Activated CD4-positive, alpha-beta T cell treated with anti-CD3 and anti-CD28 coated beads for 36 hours (primary cell): ENCODE data around the gene GNB1. TPM values are rescaled to one million over a fixed set of nuclear protein-coding genes. Genes with fewer than 3 reads are reported as not detected.

ENCODE experiments used
- ATAC-seq: fragments of 200-7000 bp; cut with Tn5 transposase; one replicate; pipeline ENCODE4 v1.10.0; 2021; ENCODE audit warnings: mild to moderate bottlenecking, moderate library complexity
- CTCF ChIA-PET: fragments of 350-600 bp; sonication (Branson Sonifier 250); formaldehyde crosslinking; loops from one replicate; lab custom pipeline; 2021; ENCODE audit warnings: antibody characterized with exemption; lab: Charles Lee
- POLR2A ChIA-PET: fragments of 350-600 bp; sonication (Branson Sonifier 250); formaldehyde crosslinking; loops from one replicate; lab custom pipeline; 2021; ENCODE audit warnings: antibody characterized with exemption, inconsistent platforms; lab: Charles Lee
- DNase-seq: peaks from one replicate; pipeline ENCODE4 v3.0.0-alpha.2; 2020
- H3K27ac Mint-ChIP-seq: one replicate; pipeline ENCODE4 v1.8.0; 2021; ENCODE audit warnings: mixed read lengths
- H3K27me3 Mint-ChIP-seq: one replicate; pipeline ENCODE4 v1.8.0; 2021; ENCODE audit warnings: mixed read lengths
- H3K36me3 Mint-ChIP-seq: one replicate; pipeline ENCODE4 v1.8.0; 2021; ENCODE audit warnings: low read depth, mixed read lengths
- H3K4me1 Mint-ChIP-seq: one replicate; pipeline ENCODE4 v1.8.0; 2021; ENCODE audit warnings: mixed read lengths
- H3K4me3 Mint-ChIP-seq: one replicate; pipeline ENCODE4 v1.8.0; 2021; ENCODE audit warnings: mild to moderate bottlenecking, moderate library complexity, mixed read lengths
- H3K9me3 Mint-ChIP-seq: one replicate; pipeline ENCODE4 v1.8.0; 2021; ENCODE audit warnings: low read depth, mixed read lengths
- intact Hi-C, 2 experiments: fragments of 100-400 bp; cut with DNase I in 1 of 2; cut with micrococcal nuclease in 1 of 2; formaldehyde crosslinking; loops; one replicate each; pipeline versions ENCODE4 v1.14.2 to v1.15.1; 2022 to 2024; cut with DNase I, micrococcal nuclease
- total RNA-seq, 2 experiments: library from RNA; stranded (reverse); gene quantifications; one replicate each; pipeline ENCODE4 v1.2.3, GENCODE V29; 2021

Gene GNB1
- total RNA-seq, 2 experiments from 2014 or later = 347 to 669 TPM

DNA sequence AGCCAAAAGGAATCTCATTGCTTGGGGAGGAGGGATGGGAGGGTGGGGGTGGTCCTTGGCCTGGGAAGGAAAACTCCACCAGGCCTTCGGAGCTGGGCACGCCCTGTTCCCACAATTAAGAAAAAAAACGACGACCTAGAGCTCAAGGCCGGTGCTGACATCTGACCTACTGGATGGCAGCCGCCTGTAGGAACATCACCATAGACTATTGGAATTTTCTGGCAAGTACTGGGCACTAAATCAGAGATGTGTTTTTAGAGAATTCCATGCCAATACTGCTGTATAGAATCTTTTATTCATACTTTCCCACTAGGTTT, 113.3 kb downstream of the GNB1 start:
- Mint-ChIP-seq H3K27ac (peak overlapping the region; percentile 83), H3K4me1 (peaks cover 56% of the 10 kb centered on the region), H3K27me3 (no peaks in the 10 kb centered on the region), H3K36me3 (peaks cover 8% of the 10 kb centered on the region), H3K9me3 (no peaks in the 10 kb centered on the region), H3K4me3 (peak overlapping the region; percentile 78)
- ChIA-PET POLR2A (interaction anchor here (0.8 kb wide), 1 partner anchor 128 kb away, joined by 3 read pairs; no protein-coding TSS in a partner anchor), CTCF (interaction anchor here (0.9 to 1.4 kb wide), 3 partner anchors 31 to 131 kb away, joined by 4 to 5 read pairs (median 4); no protein-coding TSS in a partner anchor)
- intact Hi-C loops = no loop called here
- DNase-seq (no peak), ATAC-seq (no peak)

DNA sequence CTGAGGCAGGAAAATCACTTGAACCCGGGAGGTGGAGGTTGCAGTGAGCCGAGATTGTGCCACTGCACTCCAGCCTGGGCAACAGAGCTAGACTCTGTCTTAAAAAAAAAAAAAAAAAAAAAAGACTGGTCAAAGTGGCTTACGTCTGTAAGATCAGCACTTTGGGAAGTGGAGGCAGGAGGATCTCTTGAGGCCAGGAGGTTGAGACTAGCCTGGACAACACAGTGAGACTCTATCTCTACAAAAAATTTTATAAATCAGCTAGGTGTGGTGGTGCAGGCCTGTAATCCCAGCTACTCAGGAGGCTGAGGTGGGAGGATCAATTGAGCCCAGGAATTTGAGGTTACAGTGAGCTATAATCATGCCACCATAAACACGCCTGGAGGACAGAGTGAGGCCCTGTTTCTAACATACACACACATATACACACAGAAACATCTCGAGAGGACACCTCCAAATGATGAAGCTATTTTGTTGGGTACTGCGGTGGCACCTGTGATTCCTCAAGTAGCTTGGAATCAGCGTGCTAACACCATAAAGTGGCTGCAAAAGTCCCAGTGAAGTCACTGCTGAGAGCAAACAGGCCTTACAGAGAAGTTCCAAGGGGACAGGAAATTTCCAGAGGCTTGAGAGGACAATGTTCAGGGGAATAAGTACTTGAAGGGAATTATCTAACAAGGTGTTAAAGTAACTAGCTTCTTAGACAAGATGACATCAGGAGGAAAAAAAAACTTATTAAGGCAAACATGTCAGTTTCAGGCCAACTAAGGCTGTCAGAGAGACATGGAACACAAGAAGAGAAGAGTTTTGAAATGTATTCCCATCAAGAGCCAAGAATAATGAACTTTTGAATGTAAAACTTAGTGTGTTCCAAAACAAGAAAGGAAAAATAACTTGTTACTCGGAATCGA, 114.0 kb downstream of the GNB1 start:
- H3K36me3 Mint-ChIP-seq = peaks cover 14% of the 10 kb centered on the region
- no peak for DNase-seq
- peak overlapping the region; percentile 83 for H3K27ac Mint-ChIP-seq
- peaks cover 56% of the 10 kb centered on the region for H3K4me1 Mint-ChIP-seq
- ChIA-PET CTCF (interaction anchor here (0.6 to 1.4 kb wide), 5 partner anchors 32 to 603 kb away, joined by 3 to 5 read pairs (median 4); partner anchors contain the start of gene TTLL10), POLR2A (interaction anchor here (0.5 to 0.8 kb wide), 4 partner anchors 11 to 398 kb away, joined by 3 to 4 read pairs (median 3); no protein-coding TSS in a partner anchor)
- ATAC-seq = no peak
- H3K27me3 Mint-ChIP-seq = no peaks in the 10 kb centered on the region
- intact Hi-C loops = no loop called here
- peak overlapping the region; percentile 78 for H3K4me3 Mint-ChIP-seq
- H3K9me3 Mint-ChIP-seq = no peaks in the 10 kb centered on the region

DNA sequence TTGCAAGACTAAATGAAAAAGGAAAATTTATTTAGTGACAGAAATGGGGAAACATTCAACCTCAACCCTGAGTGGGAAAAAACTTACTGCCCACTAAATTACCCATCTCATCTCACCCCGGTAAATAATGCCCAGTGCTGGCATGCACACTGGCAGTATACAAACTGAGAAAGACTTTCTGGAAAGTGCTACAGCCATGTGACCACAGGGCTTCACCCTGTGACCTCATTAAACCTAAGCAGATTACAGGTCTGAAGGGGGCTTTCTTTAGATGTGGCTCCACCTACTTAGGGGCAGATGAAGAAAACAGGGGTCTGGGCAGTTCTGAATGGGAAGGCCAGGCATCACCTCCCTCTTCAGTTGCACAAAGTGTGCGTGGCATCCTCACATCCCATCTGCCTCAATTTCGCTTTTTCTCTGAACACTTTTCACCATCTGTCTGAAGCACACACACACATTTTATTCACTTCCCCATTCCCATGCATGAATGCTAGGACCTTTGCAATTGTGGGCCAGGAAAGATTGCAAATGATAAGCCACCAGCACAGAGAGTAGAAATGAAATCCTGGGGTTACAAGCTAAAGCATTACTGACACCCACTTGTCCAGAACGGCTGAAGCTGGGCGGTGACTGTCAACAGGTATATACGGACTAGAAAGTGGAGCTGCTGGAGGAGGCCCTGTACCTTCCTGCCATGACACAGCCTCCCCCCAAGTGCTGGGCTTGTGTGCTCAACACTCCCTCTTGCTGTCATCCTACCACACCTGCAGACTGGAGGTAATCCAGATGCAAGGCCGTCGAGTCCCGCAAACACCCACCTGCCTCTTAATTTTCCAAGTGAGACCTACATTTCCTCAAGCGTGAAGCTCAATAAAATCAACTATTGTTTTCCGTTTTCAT, 115.3 kb downstream of the GNB1 start:
- DNase-seq (no peak), ATAC-seq (no peak)
- Mint-ChIP-seq H3K36me3 (peaks cover 24% of the 10 kb centered on the region), H3K27me3 (no peaks in the 10 kb centered on the region), H3K27ac (peak overlapping the region; percentile 56), H3K4me1 (peaks cover 42% of the 10 kb centered on the region), H3K4me3 (peak overlapping the region; percentile 27), H3K9me3 (peaks cover 5% of the 10 kb centered on the region)
- POLR2A ChIA-PET = interaction anchor here (0.6 kb wide), 1 partner anchor 399 kb away, joined by 4 read pairs; no protein-coding TSS in a partner anchor
- intact Hi-C loops = no loop called here
- CTCF ChIA-PET = interaction anchor here (0.6 kb wide), 1 partner anchor 41 kb away, joined by 3 read pairs; no protein-coding TSS in a partner anchor

DNA sequence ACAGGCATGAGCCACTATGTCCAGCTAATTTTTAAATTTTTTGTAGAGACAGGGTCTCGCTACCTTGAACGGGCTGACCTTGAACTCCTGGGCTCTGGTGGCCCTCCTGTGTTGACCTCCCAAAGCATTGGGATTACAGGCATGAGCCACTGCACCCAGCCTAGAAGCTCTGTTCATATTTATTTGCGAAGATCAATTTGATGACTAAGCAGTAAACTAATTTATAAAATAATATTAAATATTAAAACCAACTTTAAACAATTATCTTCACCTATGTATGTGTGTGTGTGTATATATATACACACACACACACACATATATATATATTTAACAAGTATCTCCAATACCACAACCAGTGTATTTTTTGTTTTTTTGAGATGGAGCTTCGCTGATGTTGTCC, 117.0 kb downstream of the GNB1 start:
- peaks cover 25% of the 10 kb centered on the region for H3K4me1 Mint-ChIP-seq
- CTCF ChIA-PET = no interaction called here
- no peaks in the 10 kb centered on the region for H3K27me3 Mint-ChIP-seq
- intact Hi-C loops = no loop called here
- peaks cover 33% of the 10 kb centered on the region for H3K36me3 Mint-ChIP-seq
- no peak for ATAC-seq
- H3K9me3 Mint-ChIP-seq = peaks cover 5% of the 10 kb centered on the region
- POLR2A ChIA-PET = interaction anchor here (0.6 kb wide), 1 partner anchor 12 kb away, joined by 3 read pairs; no protein-coding TSS in a partner anchor
- DNase-seq = no peak
- H3K4me3 Mint-ChIP-seq = no peak overlapping the region
- no peak overlapping the region for H3K27ac Mint-ChIP-seq

DNA sequence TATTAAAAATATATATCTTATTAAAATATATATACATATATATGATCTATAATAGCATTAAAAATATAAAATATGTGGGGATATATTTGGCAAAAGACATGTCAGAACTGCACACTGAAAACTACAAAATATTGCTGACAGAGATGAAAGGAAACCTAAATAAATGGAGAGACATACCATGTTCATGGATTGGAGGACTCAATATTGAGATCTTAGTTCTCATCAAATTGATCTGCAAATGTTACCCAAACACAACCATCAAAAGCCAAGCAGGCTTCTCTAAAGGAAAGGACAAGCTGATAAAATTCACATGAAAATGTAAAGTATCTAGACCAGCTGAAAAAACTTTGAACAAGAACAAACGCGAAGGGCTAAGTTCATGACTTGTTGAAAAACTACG, 119.8 kb downstream of the GNB1 start:
- H3K9me3 Mint-ChIP-seq = peaks cover 5% of the 10 kb centered on the region
- POLR2A ChIA-PET = no interaction called here

DNA sequence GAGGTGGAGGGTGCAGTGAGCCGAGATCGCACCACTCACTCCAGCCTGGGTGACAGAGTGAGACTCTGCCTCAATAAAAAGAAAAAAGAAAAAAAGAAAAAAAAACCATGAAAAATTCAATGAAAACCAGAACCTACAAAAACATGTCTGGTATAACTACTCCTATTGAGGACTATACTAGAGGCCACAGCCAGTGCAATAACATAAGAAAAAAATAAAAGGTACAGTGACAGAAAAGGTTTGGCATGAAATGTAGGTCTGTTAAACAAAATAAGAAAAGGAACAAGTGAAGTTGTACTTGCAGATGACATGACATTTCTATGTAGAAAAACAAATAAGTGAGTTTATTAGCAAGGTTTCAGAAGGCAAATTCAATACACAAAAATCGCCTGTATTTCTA, 120.8 kb downstream of the GNB1 start:
- no peak for ATAC-seq
- CTCF ChIA-PET = no interaction called here
- no peak overlapping the region for H3K27ac Mint-ChIP-seq

More for the DNA sequence above, 119.8 kb downstream of the GNB1 start:
- Mint-ChIP-seq H3K36me3 (peaks cover 42% of the 10 kb centered on the region), H3K27me3 (no peaks in the 10 kb centered on the region), H3K27ac (no peak overlapping the region), H3K4me3 (no peak overlapping the region), H3K4me1 (peaks cover 14% of the 10 kb centered on the region)
- CTCF ChIA-PET = no interaction called here
- intact Hi-C loops = no loop called here
- DNase-seq = no peak
- ATAC-seq = no peak

DNA sequence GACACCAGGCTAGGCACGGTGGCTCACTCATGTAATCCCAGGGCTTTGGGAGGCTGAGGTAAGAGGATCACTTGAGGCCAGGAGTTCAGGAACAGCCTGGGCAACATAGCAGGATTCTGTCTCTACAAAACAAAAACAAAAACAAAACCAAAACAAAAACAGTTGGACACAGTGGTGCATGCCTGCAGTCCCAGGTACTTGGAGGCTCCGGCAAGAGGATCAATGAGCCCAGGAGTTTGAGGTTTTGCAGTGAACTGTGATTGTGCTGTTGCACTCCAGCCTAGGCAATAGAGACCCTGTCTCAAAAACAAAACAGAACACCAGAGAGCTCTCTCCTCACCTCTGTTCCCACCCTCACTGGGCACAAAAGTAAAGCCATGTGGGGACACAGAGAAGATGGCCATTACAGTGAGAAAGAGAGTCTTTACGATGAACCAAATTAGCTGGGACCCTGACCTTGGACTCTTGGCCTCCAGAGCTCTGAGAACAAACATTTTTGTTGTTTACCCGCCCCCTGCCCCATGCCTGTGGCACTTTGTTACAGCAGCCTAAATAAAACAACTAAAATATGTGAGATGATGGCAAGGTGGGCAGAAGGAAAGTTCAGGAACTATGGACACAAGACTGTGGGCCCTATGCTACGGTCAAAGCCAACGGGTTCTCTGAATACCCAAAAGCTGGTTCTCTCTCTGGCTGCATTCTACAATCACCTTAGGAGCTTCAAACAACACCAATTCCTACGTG, 122.5 kb downstream of the GNB1 start:
- POLR2A ChIA-PET = no interaction called here
- CTCF ChIA-PET = no interaction called here
- Mint-ChIP-seq H3K27ac (no peak overlapping the region), H3K27me3 (no peaks in the 10 kb centered on the region), H3K4me1 (no peaks in the 10 kb centered on the region), H3K9me3 (peaks cover 5% of the 10 kb centered on the region), H3K36me3 (peaks cover 39% of the 10 kb centered on the region), H3K4me3 (no peak overlapping the region)
- DNase-seq = no peak
- ATAC-seq = no peak
- intact Hi-C loops = no loop called here

More for the DNA sequence above, 120.8 kb downstream of the GNB1 start:
- peaks cover 39% of the 10 kb centered on the region for H3K36me3 Mint-ChIP-seq
- H3K9me3 Mint-ChIP-seq = peaks cover 5% of the 10 kb centered on the region
- no peaks in the 10 kb centered on the region for H3K27me3 Mint-ChIP-seq
- DNase-seq = no peak
- H3K4me1 Mint-ChIP-seq = peaks cover 4% of the 10 kb centered on the region
- intact Hi-C loops = no loop called here
- POLR2A ChIA-PET = no interaction called here
- H3K4me3 Mint-ChIP-seq = no peak overlapping the region

DNA sequence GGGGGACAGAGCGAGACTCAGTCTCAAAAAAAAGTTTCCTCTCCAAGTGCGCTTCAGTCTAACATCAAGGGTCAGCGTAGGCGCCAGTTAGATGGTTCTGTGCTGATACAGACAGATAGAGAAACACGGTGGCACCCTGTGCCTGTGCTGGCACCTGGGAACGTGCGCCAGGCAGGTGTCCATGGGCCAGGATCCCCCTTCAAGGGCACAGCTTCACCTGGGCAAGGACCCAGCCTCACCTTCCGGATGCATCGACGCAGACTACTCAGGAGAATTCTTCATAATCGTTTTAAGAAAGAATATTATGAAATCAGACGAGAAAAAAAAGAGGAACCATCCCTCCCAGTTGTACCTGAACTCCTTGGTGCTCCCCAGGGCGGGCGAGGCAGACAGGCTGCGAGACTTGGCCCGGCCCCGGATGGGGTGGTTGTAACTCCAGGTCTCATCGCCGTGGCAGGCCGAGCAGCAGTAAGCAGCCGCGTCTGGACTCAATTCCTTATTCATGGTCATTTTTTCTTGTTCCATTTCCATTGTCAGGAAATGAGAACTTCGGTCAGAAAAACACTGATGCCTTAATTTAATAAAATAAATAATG, 125.9 kb downstream of the GNB1 start:
- intact Hi-C loops = no loop called here
- ATAC-seq (no peak), DNase-seq (no peak)
- H3K4me3 Mint-ChIP-seq = no peak overlapping the region
- H3K27me3 Mint-ChIP-seq = no peaks in the 10 kb centered on the region
- no peaks in the 10 kb centered on the region for H3K9me3 Mint-ChIP-seq
- ChIA-PET POLR2A (no interaction called here), CTCF (no interaction called here)
- no peaks in the 10 kb centered on the region for H3K4me1 Mint-ChIP-seq
- H3K36me3 Mint-ChIP-seq = peaks cover 27% of the 10 kb centered on the region
- H3K27ac Mint-ChIP-seq = no peak overlapping the region

DNA sequence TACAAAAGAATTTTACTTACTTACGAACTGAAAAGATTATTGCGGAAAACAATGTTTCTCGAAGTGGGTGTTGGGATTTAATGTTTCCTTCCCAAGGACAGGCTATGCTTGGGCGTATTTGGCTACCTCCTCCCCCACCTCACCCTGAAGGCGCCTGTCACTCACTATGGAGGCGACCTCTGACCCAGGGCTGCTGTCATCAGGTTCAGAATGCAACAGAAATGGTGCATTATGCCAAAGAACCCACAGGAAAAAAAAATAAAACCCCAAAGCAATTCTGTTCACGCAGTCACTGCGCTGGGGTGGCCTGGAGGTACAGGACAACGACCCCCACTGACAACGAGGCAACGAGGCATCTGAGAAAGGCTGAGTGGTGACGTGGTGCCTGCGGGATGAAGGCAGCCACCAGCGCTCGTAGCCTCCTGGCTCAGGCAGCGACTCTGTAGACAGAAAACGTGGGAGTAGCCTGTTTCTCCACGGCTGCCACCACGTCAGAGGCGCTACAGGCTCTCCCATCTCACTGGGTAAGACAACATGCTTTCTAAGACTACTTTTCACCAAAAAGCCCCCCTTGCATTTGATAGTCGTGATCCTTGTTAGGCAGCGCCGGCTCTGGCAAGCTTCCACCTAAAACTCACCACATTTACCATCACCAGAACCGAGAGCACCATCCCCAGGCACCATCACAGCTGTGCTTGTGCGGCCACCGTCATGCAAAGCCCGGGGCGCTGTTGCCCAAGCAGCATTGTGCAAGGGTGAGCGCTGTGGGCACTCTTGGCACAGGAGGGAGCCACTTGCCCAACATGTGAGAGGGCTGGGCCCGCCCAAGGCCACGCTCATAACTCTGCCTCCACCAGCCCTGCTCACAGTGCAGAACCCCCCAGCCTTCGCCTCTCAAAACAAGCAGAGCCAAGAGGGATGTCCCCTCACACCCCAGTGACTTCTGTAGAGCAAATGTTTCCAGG, 126.9 kb downstream of the GNB1 start:
- Mint-ChIP-seq H3K4me3 (no peak overlapping the region), H3K27ac (no peak overlapping the region), H3K9me3 (no peaks in the 10 kb centered on the region), H3K36me3 (peaks cover 27% of the 10 kb centered on the region), H3K27me3 (no peaks in the 10 kb centered on the region), H3K4me1 (no peaks in the 10 kb centered on the region)
- intact Hi-C loops = no loop called here
- DNase-seq (peak; percentile 29), ATAC-seq (no peak)
- POLR2A ChIA-PET = no interaction called here
- CTCF ChIA-PET = no interaction called here
